C4-2B (cell line): ENCODE results near the gene NFKBIE.
"Not testable (repeated sequence)": the region's sequence is repeated elsewhere in the genome, so short reads cannot be mapped to it uniquely, and the experiment has no call there.

Experiments used
- CTCF ChIP-seq: fragments of 450-650 bp; conservative IDR thresholded peaks from 2 replicates; pipeline ENCODE4 v1.5.1; 2017; ENCODE audit warnings: mild to moderate bottlenecking
- ZFX ChIP-seq: fragments of 450-650 bp; IDR thresholded peaks from 2 replicates; pipeline ENCODE4 v1.6.1; 2017

GRCh38 chr6:44314657-44315056 lies 49.3 kb upstream of the NFKBIE start:
- TF ChIP-seq CTCF, ZFX: not testable (repeated sequence)
